ENCODE results near the gene ING3. TPM values are rescaled to one million over a fixed set of nuclear protein-coding genes. Genes with fewer than 3 reads are reported as not detected.

ING3 gene
- total RNA-seq, 3 donors from 2014 or later: 14.6 to 19.0 (median 19.0) TPM

DNA sequence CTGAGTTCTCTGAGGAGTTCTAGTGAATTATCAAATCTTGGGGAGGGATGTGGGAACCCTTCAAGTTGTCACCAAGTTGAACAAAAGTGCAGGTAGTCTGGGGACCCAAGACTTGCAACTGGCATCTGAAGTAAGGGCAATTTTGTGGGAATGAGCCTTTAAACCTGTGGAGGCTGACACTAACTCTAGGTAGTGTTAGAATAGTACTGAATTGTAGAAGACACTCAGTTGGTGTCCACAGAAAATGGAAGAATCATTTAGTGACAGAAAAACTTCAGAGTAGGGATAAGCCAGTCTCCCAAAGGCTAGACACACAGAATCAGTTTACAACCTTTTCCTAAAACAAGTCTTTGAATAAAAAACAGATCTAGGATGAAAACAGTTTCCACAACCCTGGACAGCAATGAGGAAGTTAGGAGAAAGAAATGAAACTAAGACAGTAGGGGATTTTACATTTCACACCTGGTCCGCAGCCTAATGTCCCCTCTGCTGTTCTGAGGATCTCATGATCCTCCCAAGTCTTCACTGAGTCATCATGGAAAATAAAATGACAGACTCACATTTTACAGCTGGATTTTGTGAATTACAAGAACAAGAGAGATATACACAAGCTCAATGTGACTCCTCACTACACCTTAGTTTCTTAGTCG lies 23.0 kb upstream of the ING3 start:
- Histone ChIP-seq H3K4me1 (no peaks in the 10 kb centered on the region), H3K4me3 (no peak overlapping the region), H3K9me3 (no peaks in the 10 kb centered on the region), H3K27ac (no peak overlapping the region), H3K36me3 (no peaks in the 10 kb centered on the region), H3K27me3 (no peaks in the 10 kb centered on the region)
- no peak for TF ChIP-seq POLR2A (IDR thresholded peaks at IDR 0.05)
- intact Hi-C loops (cut with DNase I; ENCODE audit: low total_unique reads): no loop called here
- DNase-seq (ENCODE audit: low spot score in 2 of 2): no peak

DNA sequence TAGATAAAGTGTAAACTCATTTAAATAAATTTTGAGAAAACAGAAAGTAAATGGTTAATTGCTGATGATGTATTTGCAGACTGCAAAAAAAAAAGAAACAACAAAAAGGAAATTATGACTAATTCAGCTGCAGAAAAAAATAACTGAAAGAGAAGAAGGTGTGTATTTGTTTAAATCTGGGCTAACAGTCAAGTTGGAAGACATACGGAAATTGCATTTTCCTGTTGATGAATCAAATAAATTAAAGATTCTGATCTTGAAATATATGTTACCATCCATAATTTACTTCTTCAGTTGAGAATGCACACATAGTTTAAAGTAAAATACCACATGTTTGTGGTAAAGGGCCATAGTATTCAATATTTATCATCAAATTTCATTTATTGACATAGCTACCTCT lies 19.3 kb upstream of the ING3 start:
- no peaks in the 10 kb centered on the region for H3K36me3 ChIP-seq
- no peaks in the 10 kb centered on the region for H3K9me3 ChIP-seq
- no peaks in the 10 kb centered on the region for H3K27me3 ChIP-seq
- no peak for TF ChIP-seq POLR2A (IDR thresholded peaks at IDR 0.05)
- TF ChIP-seq, protein P1, sequence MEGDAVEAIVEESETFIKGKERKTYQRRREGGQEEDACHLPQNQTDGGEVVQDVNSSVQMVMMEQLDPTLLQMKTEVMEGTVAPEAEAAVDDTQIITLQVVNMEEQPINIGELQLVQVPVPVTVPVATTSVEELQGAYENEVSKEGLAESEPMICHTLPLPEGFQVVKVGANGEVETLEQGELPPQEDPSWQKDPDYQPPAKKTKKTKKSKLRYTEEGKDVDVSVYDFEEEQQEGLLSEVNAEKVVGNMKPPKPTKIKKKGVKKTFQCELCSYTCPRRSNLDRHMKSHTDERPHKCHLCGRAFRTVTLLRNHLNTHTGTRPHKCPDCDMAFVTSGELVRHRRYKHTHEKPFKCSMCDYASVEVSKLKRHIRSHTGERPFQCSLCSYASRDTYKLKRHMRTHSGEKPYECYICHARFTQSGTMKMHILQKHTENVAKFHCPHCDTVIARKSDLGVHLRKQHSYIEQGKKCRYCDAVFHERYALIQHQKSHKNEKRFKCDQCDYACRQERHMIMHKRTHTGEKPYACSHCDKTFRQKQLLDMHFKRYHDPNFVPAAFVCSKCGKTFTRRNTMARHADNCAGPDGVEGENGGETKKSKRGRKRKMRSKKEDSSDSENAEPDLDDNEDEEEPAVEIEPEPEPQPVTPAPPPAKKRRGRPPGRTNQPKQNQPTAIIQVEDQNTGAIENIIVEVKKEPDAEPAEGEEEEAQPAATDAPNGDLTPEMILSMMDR (IDR thresholded peaks at IDR 0.05): no peak
- no peak for TF ChIP-seq POLR2AphosphoS5 (IDR thresholded peaks at IDR 0.05)
- no peak overlapping the region for H3K27ac ChIP-seq
- H3K4me3 ChIP-seq: no peak overlapping the region
- H3K4me1 ChIP-seq: no peaks in the 10 kb centered on the region
- no peak for DNase-seq (ENCODE audit: low spot score in 2 of 2)
- intact Hi-C loops (cut with DNase I; ENCODE audit: low total_unique reads): no loop called here

DNA sequence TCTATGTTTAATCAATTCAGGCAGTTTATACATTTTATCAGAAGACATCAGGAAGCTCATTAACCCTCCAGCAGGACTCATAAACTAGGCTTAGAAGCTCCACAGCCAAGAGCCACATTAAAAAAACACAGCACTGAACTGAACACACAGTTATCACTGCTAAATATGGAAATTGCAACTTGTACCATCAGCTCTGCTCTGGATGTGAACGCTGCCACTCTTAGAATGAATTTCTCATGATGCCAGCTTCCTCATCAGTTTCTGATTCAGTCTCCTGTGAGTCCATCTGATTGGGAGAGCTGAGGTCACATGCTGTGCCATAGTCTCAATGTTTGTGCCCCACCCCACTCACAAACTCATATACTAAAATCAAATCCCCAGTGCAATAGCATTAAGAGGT lies 17.1 kb upstream of the ING3 start:
- no peak for TF ChIP-seq POLR2A (IDR thresholded peaks at IDR 0.05)
- TF ChIP-seq, protein P1 (IDR thresholded peaks at IDR 0.05): no peak
- no peak for TF ChIP-seq POLR2AphosphoS5 (IDR thresholded peaks at IDR 0.05)
- H3K27ac ChIP-seq: no peak overlapping the region

DNA sequence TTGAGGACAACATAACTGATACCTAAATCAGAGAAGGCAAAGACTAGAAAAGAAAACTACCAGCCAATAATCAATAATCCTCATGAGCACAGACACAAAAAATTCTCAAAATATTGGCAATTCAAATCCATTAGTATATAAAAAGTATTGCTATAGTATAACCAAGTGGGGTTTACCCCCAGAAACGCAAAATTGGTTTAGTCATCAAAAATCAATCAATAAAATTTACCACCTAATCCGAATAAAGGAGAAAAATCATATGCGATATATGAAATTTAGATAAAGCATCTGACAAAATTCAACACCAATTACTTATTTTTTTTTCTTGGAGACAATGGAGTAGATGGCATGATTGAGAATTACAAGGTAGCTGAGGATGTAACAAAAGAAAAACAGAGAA lies 11.2 kb upstream of the ING3 start:
- Histone ChIP-seq H3K27ac (no peak overlapping the region), H3K27me3 (no peaks in the 10 kb centered on the region), H3K36me3 (no peaks in the 10 kb centered on the region), H3K4me1 (no peaks in the 10 kb centered on the region), H3K9me3 (no peaks in the 10 kb centered on the region), H3K4me3 (no peak overlapping the region)
- intact Hi-C loops (cut with DNase I; ENCODE audit: low total_unique reads): loop anchor here (5.0 kb wide), 1 partner anchor 667 kb away; the partner anchor contains the start of gene KCND2
- TF ChIP-seq, protein P1 (IDR thresholded peaks at IDR 0.05): no peak
- TF ChIP-seq POLR2AphosphoS5 (IDR thresholded peaks at IDR 0.05) (no peak), POLR2A (IDR thresholded peaks at IDR 0.05) (no peak)
- no peak for DNase-seq (ENCODE audit: low spot score in 2 of 2)

More for the DNA sequence above, 17.1 kb upstream of the ING3 start:
- intact Hi-C loops (cut with DNase I; ENCODE audit: low total_unique reads): no loop called here
- no peak overlapping the region for H3K4me3 ChIP-seq
- H3K9me3 ChIP-seq: no peaks in the 10 kb centered on the region
- no peaks in the 10 kb centered on the region for H3K4me1 ChIP-seq
- DNase-seq (ENCODE audit: low spot score in 2 of 2): no peak
- H3K27me3 ChIP-seq: no peaks in the 10 kb centered on the region
- no peaks in the 10 kb centered on the region for H3K36me3 ChIP-seq

DNA sequence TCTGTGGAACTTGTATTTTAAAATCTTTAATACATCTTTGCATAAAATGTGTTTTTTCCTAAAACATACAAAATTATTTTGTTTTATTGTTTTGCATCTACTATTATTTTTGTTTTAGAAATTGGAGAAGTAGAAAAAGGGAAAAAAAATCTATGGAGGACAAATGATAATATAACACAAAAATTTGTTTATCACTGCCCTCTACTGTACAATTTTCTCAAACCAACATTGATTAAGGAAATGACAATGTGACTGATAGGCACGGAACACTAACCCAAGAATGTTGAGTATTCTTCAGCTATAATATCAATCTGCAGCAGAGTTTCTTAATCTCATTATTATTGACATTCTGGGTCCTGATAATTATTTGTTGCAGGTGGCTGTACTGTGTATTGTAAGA lies 9.5 kb upstream of the ING3 start:
- no peaks in the 10 kb centered on the region for H3K27me3 ChIP-seq
- H3K4me1 ChIP-seq: no peaks in the 10 kb centered on the region
- TF ChIP-seq POLR2A (IDR thresholded peaks at IDR 0.05) (no peak), POLR2AphosphoS5 (IDR thresholded peaks at IDR 0.05) (no peak)
- TF ChIP-seq, protein P1 (IDR thresholded peaks at IDR 0.05): peak in 1 of 3 donors; percentile 24
- H3K4me3 ChIP-seq: no peak overlapping the region
- H3K27ac ChIP-seq: no peak overlapping the region
- H3K9me3 ChIP-seq: no peaks in the 10 kb centered on the region
- no peaks in the 10 kb centered on the region for H3K36me3 ChIP-seq
- intact Hi-C loops (cut with DNase I; ENCODE audit: low total_unique reads): no loop called here
- DNase-seq (ENCODE audit: low spot score in 2 of 2): no peak
